ENCODE measurements around the gene ERMARD.

The ERMARD gene

GRCh38 chr6:169783971-169784820, 32.8 kb downstream of the ERMARD start:
- no peak for FAIRE-seq

DNA sequence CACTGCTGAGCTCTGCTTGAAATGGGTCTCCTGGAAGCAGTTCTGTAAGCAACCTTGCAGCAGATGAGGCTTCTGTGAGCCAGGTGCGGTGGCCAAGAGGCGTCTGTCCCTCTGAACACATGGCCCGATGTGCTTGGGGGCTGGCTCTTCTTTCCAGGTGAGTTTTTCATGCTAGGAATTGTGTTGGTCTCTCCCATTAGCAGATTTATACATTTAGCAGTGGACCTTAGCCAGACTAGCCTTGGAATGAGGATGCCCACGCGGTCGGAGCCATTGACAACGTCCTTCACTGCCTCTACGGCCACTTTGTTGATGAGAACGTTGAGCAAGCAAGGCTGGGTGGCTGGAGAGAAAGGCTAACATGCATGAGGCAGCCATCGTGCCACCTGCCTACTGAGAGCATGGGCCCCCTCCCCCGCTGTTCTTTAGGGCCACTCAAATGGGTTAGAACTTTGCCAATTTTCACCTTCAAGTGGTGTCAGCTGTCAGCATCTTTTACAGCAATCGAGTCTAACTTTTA, 33.5 kb downstream of the ERMARD start:
- no peak for FAIRE-seq

- no peak for FAIRE-seq
Observed at GRCh38 chr6:169785566-169785965, 34.1 kb downstream of the ERMARD start.

- FAIRE-seq, result no peak
Observed at GRCh38 chr6:169786349-169786748, 34.9 kb downstream of the ERMARD start.

GRCh38 chr6:169787797-169788196, 36.4 kb downstream of the ERMARD start:
- no peak for FAIRE-seq

DNA sequence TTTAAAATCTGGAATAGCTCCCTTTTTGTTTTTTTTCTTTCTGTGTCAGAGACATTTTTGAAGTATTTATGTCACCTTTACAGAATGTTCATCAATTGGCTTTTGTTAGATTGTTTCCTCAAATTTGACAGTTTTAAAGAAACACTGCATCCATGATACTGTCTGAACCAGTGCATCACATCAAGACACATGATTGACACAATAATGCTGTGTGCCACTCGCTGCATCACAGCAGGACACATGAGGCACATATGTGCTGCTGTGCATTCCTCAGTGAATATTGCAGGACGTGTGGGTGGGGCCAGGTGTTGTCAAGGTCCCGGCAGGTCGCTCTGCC, 37.4 kb downstream of the ERMARD start:
- FAIRE-seq, result no peak

GRCh38 chr6:169789146-169789943, 37.9 kb downstream of the ERMARD start:
- no peak for FAIRE-seq

DNA sequence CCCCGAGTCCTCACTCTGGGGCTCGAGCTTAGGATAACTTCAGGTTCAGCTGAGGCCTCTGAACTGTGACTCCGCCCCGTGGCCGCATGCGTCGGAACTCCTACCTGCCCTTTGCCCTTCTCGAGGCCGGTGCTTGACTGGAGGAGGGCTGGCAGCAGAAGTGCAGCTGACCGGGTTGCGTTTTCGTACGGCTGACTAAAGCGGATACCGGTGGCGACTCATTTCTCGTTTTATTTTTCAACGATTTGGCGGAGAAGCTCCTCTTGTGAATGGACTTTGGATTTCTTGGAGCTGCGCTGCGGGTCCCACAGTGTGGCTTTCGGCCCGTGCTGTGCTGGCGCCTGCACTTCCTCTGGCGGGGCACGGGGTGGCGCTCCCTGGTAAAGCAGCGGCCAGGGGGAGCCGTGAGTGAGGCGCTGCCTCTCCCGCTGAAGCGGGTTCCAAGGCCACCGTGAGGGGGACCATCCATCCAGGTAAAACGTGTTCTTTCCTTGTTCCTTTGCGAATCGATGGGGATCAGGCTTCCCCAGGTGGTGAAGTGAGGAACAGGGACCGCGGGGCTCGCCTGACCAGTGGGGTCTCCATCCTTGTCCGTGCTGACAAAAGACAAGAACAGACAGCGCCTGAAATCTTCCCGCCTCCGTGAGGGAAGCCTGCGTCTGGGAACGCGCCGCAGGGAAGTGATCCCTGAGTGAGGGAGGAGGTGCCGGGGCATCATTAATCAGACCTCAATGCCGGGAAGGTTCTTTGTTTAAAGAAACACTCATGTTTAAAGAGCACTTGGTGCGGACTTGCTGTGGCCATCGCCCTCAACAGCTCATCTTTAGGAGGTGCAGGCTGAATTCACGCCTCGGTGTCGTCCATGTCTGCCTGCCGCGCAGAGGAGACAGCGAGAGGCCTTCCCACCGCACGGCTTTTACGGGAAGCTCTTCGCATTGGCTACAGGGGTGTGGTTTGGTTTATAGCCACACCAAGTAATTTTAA, 38.8 kb downstream of the ERMARD start:
- no peak for FAIRE-seq

DNA sequence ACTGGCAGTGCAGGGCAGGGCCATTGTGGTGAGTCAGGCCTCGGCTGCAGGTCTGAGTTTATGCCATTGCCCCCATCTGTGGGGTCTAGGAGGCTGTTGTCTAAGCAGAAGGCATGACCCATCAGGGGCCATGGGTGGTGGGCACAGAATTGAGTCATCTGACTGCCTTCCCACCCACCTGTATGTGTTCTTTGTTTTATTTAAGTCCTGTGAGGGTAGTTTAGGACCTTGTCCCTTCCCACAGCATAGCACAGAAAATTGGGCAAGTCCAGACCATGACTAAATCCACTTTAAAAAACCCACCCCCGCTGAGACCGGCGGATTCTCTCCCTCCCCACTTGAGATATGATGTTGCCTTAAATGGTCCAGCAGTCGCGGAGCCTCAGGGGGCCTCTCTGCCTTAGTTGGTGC, 40.3 kb downstream of the ERMARD start:
- no peak for FAIRE-seq

DNA sequence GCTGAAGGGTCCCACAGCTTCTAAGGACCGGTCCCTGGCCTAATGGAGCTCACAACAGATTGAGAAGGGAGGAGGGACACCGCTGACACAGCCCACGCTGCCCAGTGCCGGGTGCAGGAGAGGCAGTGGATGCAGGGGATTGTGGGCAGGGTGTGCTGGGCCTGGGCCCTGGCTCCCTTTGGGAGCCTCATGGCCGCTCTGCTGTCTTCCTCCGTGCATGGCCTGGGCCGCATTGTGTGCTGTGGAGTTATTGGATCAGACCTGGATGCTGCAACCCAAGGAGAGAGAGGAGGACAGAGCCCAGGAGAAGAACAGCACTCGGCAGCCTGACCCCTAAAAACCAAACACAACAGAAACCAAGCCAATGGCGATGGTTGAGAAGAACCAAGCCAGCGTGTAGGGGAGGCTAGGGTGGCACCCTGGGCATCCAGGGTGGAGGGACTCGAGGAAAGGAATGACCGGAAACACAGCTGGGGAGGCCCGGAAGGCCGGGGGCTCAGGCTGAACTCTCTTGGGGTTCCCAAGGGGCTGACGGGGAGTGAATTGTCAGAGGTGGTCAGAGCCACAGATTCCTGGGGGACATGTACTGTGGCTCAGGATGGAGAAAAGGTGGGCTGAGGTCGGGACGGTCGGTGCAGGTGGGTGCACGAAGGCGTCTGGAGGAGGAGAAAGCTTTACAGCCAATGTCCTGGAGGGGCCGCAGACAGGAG, 41.0 kb downstream of the ERMARD start:
- FAIRE-seq, result no peak

DNA sequence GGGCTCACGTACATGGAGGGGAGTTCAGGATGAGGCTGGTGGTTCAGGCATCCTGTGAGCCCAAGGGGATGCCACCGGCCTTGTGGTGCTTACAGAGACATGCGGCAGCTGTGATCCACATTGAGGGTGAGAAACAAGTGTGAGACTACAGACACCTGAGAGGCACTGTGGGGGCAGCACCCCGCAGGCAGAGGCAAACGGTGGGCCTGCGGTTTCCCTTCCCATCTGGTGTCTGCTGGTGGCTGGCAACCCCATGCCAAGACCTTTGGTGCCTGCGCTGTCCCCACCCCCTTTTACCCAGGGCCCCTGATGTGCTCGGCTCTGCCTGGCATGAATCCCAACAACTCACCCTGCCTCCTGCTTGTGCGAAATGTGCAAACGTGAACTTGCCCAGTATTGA, 42.0 kb downstream of the ERMARD start:
- no peak for FAIRE-seq

- no peak for FAIRE-seq
Observed at GRCh38 chr6:169794317-169795055, 43.1 kb downstream of the ERMARD start.

DNA sequence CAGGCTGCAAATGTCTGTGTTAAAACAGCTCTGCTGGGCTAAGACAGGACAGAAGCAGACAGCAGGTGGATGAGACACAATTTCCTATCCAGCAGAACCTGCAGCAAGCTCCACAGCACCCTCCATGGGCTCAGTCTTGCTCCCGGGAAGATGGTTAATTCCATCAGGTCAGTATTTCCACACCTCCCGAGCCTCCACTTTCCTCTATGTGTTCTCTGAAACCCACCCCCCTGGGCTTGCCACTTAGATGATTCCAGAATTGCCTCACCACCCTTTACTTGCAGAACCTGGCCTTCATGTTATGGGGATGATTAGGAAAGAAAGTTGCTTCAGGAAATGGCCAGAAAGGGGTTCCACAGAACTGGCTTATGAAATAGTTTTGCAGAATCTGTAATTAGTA, 43.8 kb downstream of the ERMARD start:
- FAIRE-seq, result no peak

GRCh38 chr6:169798764-169799473, 47.5 kb downstream of the ERMARD start:
- FAIRE-seq, result no peak

DNA sequence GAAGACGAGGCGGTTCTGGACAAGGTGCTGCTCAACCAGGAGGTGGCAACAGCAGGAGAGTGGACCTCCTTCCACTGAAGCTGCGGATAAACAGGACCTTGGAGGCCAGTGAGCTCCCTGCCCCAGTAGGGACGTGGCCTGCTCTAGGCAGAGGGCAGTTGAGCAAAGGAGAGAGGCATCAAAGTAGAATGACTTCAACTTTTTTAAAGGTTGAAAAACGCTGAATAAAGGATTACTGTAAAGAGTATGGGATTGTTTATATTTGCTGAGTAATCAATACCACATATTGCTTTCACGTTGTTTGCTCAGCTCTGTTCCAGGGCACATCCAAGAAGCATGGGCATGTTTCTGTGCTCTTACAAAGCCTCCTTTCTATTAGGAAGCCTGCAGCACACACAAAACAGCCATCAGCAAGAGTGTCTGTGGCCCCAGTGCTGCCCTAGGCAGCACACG, 48.1 kb downstream of the ERMARD start:
- no peak for FAIRE-seq

DNA sequence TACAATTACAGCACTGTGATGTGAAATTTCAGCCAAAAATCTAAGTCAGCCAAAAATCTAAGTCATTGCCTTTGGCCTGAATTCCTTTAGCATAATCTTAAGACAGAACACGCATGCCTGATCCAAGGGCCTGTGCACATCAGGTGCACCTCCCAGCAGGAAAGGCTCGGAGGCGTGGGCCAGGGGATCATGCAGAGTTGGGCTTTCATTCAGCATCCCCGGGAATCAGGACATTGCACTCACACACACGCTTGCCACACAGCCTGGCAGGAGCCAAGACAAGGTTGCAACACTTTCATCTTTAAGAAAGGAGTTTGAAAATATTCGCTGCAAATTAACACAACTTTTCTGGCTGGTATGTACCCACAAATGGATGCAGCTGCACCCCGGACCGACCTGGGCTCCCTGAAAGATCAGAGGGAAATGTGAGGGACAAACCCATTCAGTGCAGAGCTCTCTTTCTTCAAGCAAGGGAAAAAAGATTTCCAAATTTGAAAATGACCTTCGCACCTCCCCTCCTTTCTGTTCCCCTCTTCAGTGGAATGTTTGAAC, 48.8 kb downstream of the ERMARD start:
- no peak for FAIRE-seq

GRCh38 chr6:169800668-169801395, 49.4 kb downstream of the ERMARD start:
- FAIRE-seq, result no peak

GRCh38 chr6:169801396-169802160, 50.2 kb downstream of the ERMARD start:
- no peak for FAIRE-seq

DNA sequence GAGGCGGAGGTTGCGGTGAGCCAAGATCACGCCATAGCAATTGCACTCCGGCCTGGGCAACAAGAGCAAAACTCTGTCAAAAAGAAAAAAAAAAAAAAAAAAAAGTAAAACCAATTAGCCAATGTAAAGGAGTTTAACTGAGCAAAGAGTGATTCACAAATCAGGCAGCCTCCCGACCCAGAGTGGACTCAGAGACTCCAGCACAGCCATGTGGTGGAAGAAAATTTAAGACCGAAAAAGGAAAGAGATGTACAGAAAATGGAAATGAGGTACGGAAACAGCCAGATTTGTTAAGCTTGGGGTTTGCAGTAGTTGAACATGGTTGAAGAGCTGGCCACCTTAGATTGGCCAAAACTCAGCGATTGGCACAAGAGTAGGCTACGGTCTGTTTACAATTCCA, 51.4 kb downstream of the ERMARD start:
- no peak for FAIRE-seq

All from colon (tissue), 2 donors.